ENCODE data around the gene CPS1. TPM values are rescaled to one million over a fixed set of nuclear protein-coding genes. Genes with fewer than 3 reads are reported as not detected.

The CPS1 gene
- total RNA-seq, 6 donors from 2014 or later, result 1.4 to 5.2 (median 1.8) TPM

DNA sequence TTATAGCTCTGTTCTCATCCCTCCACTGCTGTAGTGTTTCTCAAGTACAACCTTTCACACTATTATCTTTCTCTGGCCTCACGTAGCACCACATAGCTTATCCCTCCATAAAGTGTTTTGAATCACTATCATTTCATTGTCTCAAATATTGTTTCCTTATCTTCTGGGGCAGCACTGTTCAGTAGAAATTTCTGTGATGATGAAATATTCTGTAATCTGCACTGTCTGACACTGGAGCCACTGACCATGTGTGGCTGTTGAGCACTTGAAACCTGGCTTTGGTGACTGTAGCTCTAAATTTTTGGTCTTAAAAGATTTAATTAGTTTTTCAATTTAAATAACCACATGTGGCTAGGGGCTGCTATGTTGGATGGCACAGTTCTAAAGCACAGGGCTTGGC is 78.9 kb downstream of the CPS1 start:
- H3K36me3 ChIP-seq, result no peaks in the 10 kb centered on the region
- ATAC-seq (ENCODE audit: low FRiP score in 2 of 2) (no peak), DNase-seq (no peak)
- H3K27ac ChIP-seq, result no peak overlapping the region
- H3K27me3 ChIP-seq, result no peaks in the 10 kb centered on the region
- H3K4me3 ChIP-seq, result no peak overlapping the region
- no peaks in the 10 kb centered on the region for H3K4me1 ChIP-seq
- 77 to 95% methylated on average over 1 of the region's 1 CpG for WGBS, 2 donors
- H3K9me3 ChIP-seq, result no peaks in the 10 kb centered on the region
- TF ChIP-seq, protein P1, sequence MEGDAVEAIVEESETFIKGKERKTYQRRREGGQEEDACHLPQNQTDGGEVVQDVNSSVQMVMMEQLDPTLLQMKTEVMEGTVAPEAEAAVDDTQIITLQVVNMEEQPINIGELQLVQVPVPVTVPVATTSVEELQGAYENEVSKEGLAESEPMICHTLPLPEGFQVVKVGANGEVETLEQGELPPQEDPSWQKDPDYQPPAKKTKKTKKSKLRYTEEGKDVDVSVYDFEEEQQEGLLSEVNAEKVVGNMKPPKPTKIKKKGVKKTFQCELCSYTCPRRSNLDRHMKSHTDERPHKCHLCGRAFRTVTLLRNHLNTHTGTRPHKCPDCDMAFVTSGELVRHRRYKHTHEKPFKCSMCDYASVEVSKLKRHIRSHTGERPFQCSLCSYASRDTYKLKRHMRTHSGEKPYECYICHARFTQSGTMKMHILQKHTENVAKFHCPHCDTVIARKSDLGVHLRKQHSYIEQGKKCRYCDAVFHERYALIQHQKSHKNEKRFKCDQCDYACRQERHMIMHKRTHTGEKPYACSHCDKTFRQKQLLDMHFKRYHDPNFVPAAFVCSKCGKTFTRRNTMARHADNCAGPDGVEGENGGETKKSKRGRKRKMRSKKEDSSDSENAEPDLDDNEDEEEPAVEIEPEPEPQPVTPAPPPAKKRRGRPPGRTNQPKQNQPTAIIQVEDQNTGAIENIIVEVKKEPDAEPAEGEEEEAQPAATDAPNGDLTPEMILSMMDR (IDR thresholded peaks at IDR 0.05), result no peak
- no peak for TF ChIP-seq POLR2AphosphoS5 (IDR thresholded peaks at IDR 0.05)
- TF ChIP-seq POLR2A (IDR thresholded peaks at IDR 0.05), result no peak
- TF ChIP-seq EP300 (IDR thresholded peaks at IDR 0.05), result no peak

DNA sequence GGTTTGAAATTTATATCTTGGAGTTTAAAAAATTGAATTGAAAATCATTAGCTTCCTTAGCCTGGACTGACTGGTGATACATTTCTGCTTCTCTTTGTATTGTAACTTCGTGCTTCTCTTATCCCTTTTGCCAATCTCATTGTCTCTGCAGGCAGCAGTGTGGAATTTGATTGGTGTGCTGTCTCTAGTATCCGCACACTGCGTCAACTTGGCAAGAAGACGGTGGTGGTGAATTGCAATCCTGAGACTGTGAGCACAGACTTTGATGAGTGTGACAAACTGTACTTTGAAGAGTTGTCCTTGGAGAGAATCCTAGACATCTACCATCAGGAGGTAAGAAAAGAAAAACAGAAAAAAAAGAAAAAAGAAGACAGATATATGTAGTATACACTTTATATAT is 85.9 kb downstream of the CPS1 start:
- H3K4me3 ChIP-seq, result no peak overlapping the region
- ATAC-seq (ENCODE audit: low FRiP score in 2 of 2), result no peak
- H3K36me3 ChIP-seq, result no peaks in the 10 kb centered on the region
- H3K27ac ChIP-seq, result no peak overlapping the region
- WGBS, 2 donors, result 62 to 70% methylated on average over 4 of the region's 4 CpGs
- H3K4me1 ChIP-seq, result no peaks in the 10 kb centered on the region
- no peak for DNase-seq
- no peak for TF ChIP-seq EP300 (IDR thresholded peaks at IDR 0.05)
- TF ChIP-seq, protein P1 (IDR thresholded peaks at IDR 0.05), result no peak
- TF ChIP-seq POLR2A (IDR thresholded peaks at IDR 0.05), result no peak
- TF ChIP-seq POLR2AphosphoS5 (IDR thresholded peaks at IDR 0.05), result no peak
- no peaks in the 10 kb centered on the region for H3K27me3 ChIP-seq
- H3K9me3 ChIP-seq, result no peaks in the 10 kb centered on the region

DNA sequence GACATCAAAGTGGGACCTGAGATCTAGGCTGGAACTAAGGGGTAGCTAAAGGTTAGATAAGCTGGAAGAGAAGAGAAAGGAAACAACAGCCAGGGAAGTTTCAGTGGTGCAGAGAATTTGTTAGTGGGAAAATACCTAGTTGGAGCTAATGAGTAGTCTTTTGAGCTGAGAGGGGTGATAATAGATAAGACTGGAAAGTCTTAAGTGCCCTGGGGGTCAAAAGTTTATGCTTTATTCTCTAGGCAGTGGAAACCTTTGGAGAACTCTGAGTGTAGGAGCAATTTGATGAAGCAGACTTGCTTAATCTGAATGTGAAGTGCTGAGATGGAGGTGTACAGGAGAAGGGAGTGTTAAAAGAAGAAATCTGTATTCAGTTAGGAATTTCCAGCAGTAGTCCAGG is 90.8 kb downstream of the CPS1 start:
- H3K27me3 ChIP-seq, result no peaks in the 10 kb centered on the region
- H3K36me3 ChIP-seq, result no peaks in the 10 kb centered on the region
- no peak for DNase-seq
- TF ChIP-seq, protein P1 (IDR thresholded peaks at IDR 0.05), result no peak
- TF ChIP-seq POLR2AphosphoS5 (IDR thresholded peaks at IDR 0.05) (no peak), POLR2A (IDR thresholded peaks at IDR 0.05) (no peak), EP300 (IDR thresholded peaks at IDR 0.05) (no peak)
- H3K9me3 ChIP-seq, result no peaks in the 10 kb centered on the region
- H3K27ac ChIP-seq, result no peak overlapping the region
- H3K4me3 ChIP-seq, result no peak overlapping the region
- H3K4me1 ChIP-seq, result no peaks in the 10 kb centered on the region
- ATAC-seq (ENCODE audit: low FRiP score in 2 of 2), result no peak

DNA sequence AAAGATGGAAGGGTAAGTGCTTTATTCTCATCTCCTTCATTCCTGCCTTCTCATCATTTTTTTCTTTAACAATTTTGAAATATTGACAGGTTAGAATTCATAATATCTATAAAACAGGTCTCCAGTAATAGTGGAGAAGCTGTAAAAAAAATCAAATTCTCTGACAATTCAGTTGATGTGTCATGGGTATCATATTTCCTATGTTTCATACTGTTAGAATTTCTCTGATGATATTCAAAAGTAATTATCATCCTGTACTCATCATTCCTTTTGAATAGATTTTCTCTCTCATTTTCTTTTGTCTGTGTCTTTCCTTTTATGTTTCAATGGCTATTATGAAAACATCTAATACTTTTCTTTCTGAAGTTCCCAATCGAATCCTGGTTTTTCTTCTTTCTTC is 97.7 kb downstream of the CPS1 start:
- H3K4me3 ChIP-seq, result no peak overlapping the region
- H3K4me1 ChIP-seq, result no peaks in the 10 kb centered on the region
- DNase-seq, result no peak
- TF ChIP-seq POLR2A (IDR thresholded peaks at IDR 0.05), result no peak
- TF ChIP-seq, protein P1 (IDR thresholded peaks at IDR 0.05), result no peak
- no peak for TF ChIP-seq POLR2AphosphoS5 (IDR thresholded peaks at IDR 0.05)
- no peak for TF ChIP-seq EP300 (IDR thresholded peaks at IDR 0.05)
- ATAC-seq (ENCODE audit: low FRiP score in 2 of 2), result no peak
- H3K27me3 ChIP-seq, result no peaks in the 10 kb centered on the region
- no peaks in the 10 kb centered on the region for H3K9me3 ChIP-seq
- no peak overlapping the region for H3K27ac ChIP-seq
- 64 to 82% methylated on average over 1 of the region's 1 CpG for WGBS, 2 donors
- no peaks in the 10 kb centered on the region for H3K36me3 ChIP-seq

DNA sequence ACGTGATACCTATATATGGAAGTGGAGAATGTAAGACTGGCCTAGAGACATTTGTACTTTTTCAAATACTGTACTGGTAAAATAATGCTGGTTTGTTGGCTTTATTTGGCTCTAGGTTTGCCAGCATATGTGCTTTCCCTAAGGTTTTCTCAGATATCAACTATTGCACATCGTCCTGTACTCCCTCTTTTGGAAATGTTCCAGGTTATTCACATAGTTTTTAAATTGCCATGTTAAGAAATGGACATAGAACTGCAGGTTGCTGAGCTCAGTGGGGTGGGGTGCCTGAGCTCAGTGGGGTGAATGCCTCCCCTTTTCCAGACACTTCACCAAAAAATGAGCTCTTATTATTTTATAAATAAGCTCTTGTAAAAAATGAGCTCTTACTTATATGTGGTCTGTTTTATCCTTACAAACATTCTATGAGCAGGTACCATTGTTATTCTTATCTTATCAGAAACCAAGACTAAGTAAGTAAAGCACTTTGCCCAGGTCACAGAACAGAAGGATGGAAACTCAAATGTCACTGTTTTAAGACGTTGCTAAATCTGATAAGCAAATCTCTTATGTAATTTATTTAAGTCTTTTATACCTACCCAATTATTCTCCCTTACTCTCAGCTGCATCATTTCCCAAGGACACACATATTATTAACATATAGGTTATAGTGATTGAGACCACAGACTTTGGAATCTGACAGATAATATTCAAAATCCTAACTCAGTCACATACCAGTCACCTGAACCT is 99.0 kb downstream of the CPS1 start:
- Histone ChIP-seq H3K9me3 (no peaks in the 10 kb centered on the region), H3K36me3 (no peaks in the 10 kb centered on the region), H3K27ac (no peak overlapping the region), H3K4me3 (no peak overlapping the region), H3K27me3 (no peaks in the 10 kb centered on the region), H3K4me1 (no peaks in the 10 kb centered on the region)
- DNase-seq, result no peak
- ATAC-seq (ENCODE audit: low FRiP score in 2 of 2), result no peak
- 35 to 37% methylated on average over 3 of the region's 3 CpGs for WGBS, 2 donors
- TF ChIP-seq POLR2AphosphoS5 (IDR thresholded peaks at IDR 0.05) (no peak), EP300 (IDR thresholded peaks at IDR 0.05) (no peak), POLR2A (IDR thresholded peaks at IDR 0.05) (no peak)
- TF ChIP-seq, protein P1 (IDR thresholded peaks at IDR 0.05), result no peak

Measured in upper lobe of left lung (tissue), 6 donors.